GM10847 (cell line): ENCODE measurements around the gene LMNTD2.

ENCODE experiments used
- POLR2A ChIP-seq: IDR thresholded peaks from 2 replicates; pipeline ENCODE4 v1.6.1; 2011; ENCODE audit not compliant: insufficient read length; ENCODE audit errors: extremely low read depth

Gene LMNTD2

GRCh38 chr11:561148-562003, 838 bp upstream of the LMNTD2 start:
- no peak for TF ChIP-seq POLR2A

- TF ChIP-seq POLR2A = no peak
Measured at GRCh38 chr11:559712-560304, 730 bp downstream of the LMNTD2 start.

GRCh38 chr11:559020-559620, 1.4 kb downstream of the LMNTD2 start:
- TF ChIP-seq POLR2A = no peak

GRCh38 chr11:558503-558902, 2.0 kb downstream of the LMNTD2 start:
- no peak for TF ChIP-seq POLR2A

GRCh38 chr11:557328-558132, 3.0 kb downstream of the LMNTD2 start:
- no peak for TF ChIP-seq POLR2A

- TF ChIP-seq POLR2A = no peak
Measured at GRCh38 chr11:556662-557256, 3.8 kb downstream of the LMNTD2 start.

- no peak for TF ChIP-seq POLR2A
Measured at GRCh38 chr11:555780-556661, 4.5 kb downstream of the LMNTD2 start.

- TF ChIP-seq POLR2A = no peak
Measured at GRCh38 chr11:555227-555779, 5.2 kb downstream of the LMNTD2 start.

GRCh38 chr11:554428-555226, 5.9 kb downstream of the LMNTD2 start:
- no peak for TF ChIP-seq POLR2A

- no peak for TF ChIP-seq POLR2A
Measured at GRCh38 chr11:553988-554340, 6.6 kb downstream of the LMNTD2 start.

GRCh38 chr11:553083-553987, 7.2 kb downstream of the LMNTD2 start:
- TF ChIP-seq POLR2A = no peak

- no peak for TF ChIP-seq POLR2A
Measured at GRCh38 chr11:551596-551995, 8.9 kb downstream of the LMNTD2 start.
